CD14-positive monocyte (primary cell): ENCODE data around the gene SEC14L1. TPM values are rescaled to one million over a fixed set of nuclear protein-coding genes. Genes with fewer than 3 reads are reported as not detected.

Experiments
- DNase-seq, 3 donors: peaks; one replicate each; pipeline ENCODE4 v3.0.0-alpha.2; 2011 to 2022
- H2AFZ ChIP-seq: 2 replicates; pipeline ENCODE4 v1.6.0; 2012; ENCODE audit warnings: mild to moderate bottlenecking, low read depth, low read length, inconsistent platforms; ENCODE audit not compliant: insufficient read depth, poor library complexity, severe bottlenecking
- H3K27ac ChIP-seq, 2 donors: 1 replicate in 1 of 2; 2 replicates in 1 of 2; pipeline ENCODE4 v1.5.1; 2012 to 2013; ENCODE audit warnings: low read length in 2 of 2, control low read depth in 1 of 2, inconsistent platforms in 1 of 2, low read depth in 1 of 2, mild to moderate bottlenecking in 1 of 2
- H3K27me3 ChIP-seq, 2 donors: one replicate each; pipeline versions ENCODE4 v1.6.0 to v1.6.1; 2011 to 2013; ENCODE audit warnings: low read length in 2 of 2; ENCODE audit not compliant: control insufficient read depth in 2 of 2, insufficient read depth in 2 of 2
- H3K36me3 ChIP-seq, 2 donors: replicated peaks in 1 of 2; 1 replicate in 1 of 2; 2 replicates in 1 of 2; pipeline versions ENCODE4 v1.5.1 to v1.6.1; 2012 to 2013; ENCODE audit warnings: low read length in 2 of 2, control low read depth in 1 of 2, inconsistent platforms in 1 of 2, mild to moderate bottlenecking in 1 of 2; ENCODE audit not compliant: insufficient read depth in 2 of 2, control insufficient read depth in 1 of 2
- H3K4me1 ChIP-seq, 2 donors: 1 replicate in 1 of 2; 2 replicates in 1 of 2; pipeline versions ENCODE4 v1.5.1 to v1.6.1; 2012 to 2013; ENCODE audit warnings: low read length in 2 of 2, control low read depth in 1 of 2, inconsistent platforms in 1 of 2, mild to moderate bottlenecking in 1 of 2, moderate library complexity in 1 of 2; ENCODE audit not compliant: insufficient read depth in 2 of 2, control insufficient read depth in 1 of 2
- H3K4me2 ChIP-seq: replicated peaks from 2 replicates; pipeline ENCODE3; 2012; ENCODE audit warnings: low read length, moderate library complexity, mild to moderate bottlenecking; ENCODE audit not compliant: poor library complexity, severe bottlenecking; ENCODE audit errors: extremely low read depth
- H3K4me3 ChIP-seq, 3 experiments: fragments of 200-600 bp in 1 of 3; sonication (generic) in 1 of 3; replicated peaks in 1 of 3; 1 replicate in 2 of 3; 2 replicates in 1 of 3; pipeline ENCODE4 v1.5.1; 2011 to 2013; ENCODE audit warnings: low read length in 3 of 3, mild to moderate bottlenecking in 3 of 3, control low read depth in 2 of 3, low read depth in 2 of 3, inconsistent platforms in 1 of 3, moderate library complexity in 1 of 3
- H3K79me2 ChIP-seq: 2 replicates; pipeline ENCODE4 v1.6.0; 2012; ENCODE audit warnings: mild to moderate bottlenecking, control low read depth, inconsistent platforms, low read length, moderate library complexity; ENCODE audit not compliant: insufficient read depth
- H3K9ac ChIP-seq: 2 replicates; pipeline ENCODE4 v1.6.0; 2017; ENCODE audit warnings: low read length, mild to moderate bottlenecking; ENCODE audit not compliant: insufficient read depth, poor library complexity, severe bottlenecking
- H3K9me3 ChIP-seq, 2 donors: replicated peaks in 1 of 2; 1 replicate in 1 of 2; 2 replicates in 1 of 2; pipeline versions ENCODE4 v1.5.1 to v1.6.1; 2012 to 2013; ENCODE audit warnings: low read length in 2 of 2, control low read depth in 1 of 2; ENCODE audit not compliant: control insufficient read depth in 1 of 2, insufficient read depth in 1 of 2
- H4K20me1 ChIP-seq: 2 replicates; pipeline ENCODE4 v1.6.0; 2012; ENCODE audit warnings: mild to moderate bottlenecking, low read length, control low read depth, moderate library complexity; ENCODE audit not compliant: insufficient read depth
- H3K27ac Mint-ChIP-seq, 7 donors: one replicate each; pipeline ENCODE4 v1.8.0; 2020; ENCODE audit warnings: mild to moderate bottlenecking in 7 of 7, mixed read lengths in 7 of 7, moderate library complexity in 6 of 7, inconsistent platforms in 2 of 7
- H3K27me3 Mint-ChIP-seq, 3 donors: one replicate each; pipeline ENCODE4 v1.8.0; 2021 to 2022; ENCODE audit warnings: low read depth in 3 of 3, mild to moderate bottlenecking in 3 of 3, mixed read lengths in 3 of 3, moderate library complexity in 3 of 3, inconsistent platforms in 1 of 3
- H3K36me3 Mint-ChIP-seq, 2 donors: one replicate each; pipeline ENCODE4 v1.8.0; 2020; ENCODE audit warnings: mixed read lengths in 2 of 2, inconsistent platforms in 1 of 2, mild to moderate bottlenecking in 1 of 2
- H3K4me1 Mint-ChIP-seq: one replicate; pipeline ENCODE4 v1.8.0; 2020; ENCODE audit warnings: mild to moderate bottlenecking, mixed read lengths
- H3K4me3 Mint-ChIP-seq, 2 donors: one replicate each; pipeline ENCODE4 v1.8.0; 2020; ENCODE audit warnings: mild to moderate bottlenecking in 2 of 2, mixed read lengths in 2 of 2, moderate library complexity in 1 of 2
- H3K9me3 Mint-ChIP-seq, 7 donors: one replicate each; pipeline ENCODE4 v1.8.0; 2020 to 2022; ENCODE audit warnings: mixed read lengths in 7 of 7, mild to moderate bottlenecking in 6 of 7, moderate library complexity in 6 of 7, inconsistent platforms in 2 of 7
- CTCF ChIP-seq: fragments of 200-600 bp; IDR thresholded peaks from one replicate; pipeline ENCODE4 v1.8.0; 2022; ENCODE audit warnings: antibody characterized with exemption, mild to moderate bottlenecking
- WGBS: methylation state at CpG from one replicate; pipeline ENCODE4 v1.1.5; 2013; ENCODE audit warnings: missing lambda C conversion rate; ENCODE audit not compliant: insufficient coverage; 5-methylcytosine and 5-hydroxymethylcytosine counted together
- intact Hi-C, 2 donors: fragments of 100-400 bp; cut with micrococcal nuclease; formaldehyde crosslinking; loops; one replicate each; pipeline versions ENCODE4 v1.15.0 to v1.15.1; 2023
- polyA plus RNA-seq, 3 donors: library from polyadenylated mRNA; depleted of rRNA in 1 of 3; unstranded in 2 of 3; stranded (reverse) in 1 of 3; fragments of 300-500 nt in 2 of 3; fragments of >200 nt in 1 of 3; fragmentation: Illumina TruSeq in 2 of 3; gene quantifications; 1 replicate in 2 of 3; 2 replicates in 1 of 3; pipeline ENCODE4 v1.2.3, GENCODE V29; 2012 to 2021

Gene SEC14L1
- polyA plus RNA-seq, 3 donors = 34.1 to 76.4 (median 43.2) TPM

GRCh38 chr17:77142689-77143088, 1.9 kb downstream of the SEC14L1 start:
- Mint-ChIP-seq H3K4me1 (peaks cover 64% of the 10 kb centered on the region), H3K36me3 (peaks cover 50 to 65% of the 10 kb centered on the region in 2 donors), H3K4me3 (peak overlapping the region; percentile 89 to 94)

DNA sequence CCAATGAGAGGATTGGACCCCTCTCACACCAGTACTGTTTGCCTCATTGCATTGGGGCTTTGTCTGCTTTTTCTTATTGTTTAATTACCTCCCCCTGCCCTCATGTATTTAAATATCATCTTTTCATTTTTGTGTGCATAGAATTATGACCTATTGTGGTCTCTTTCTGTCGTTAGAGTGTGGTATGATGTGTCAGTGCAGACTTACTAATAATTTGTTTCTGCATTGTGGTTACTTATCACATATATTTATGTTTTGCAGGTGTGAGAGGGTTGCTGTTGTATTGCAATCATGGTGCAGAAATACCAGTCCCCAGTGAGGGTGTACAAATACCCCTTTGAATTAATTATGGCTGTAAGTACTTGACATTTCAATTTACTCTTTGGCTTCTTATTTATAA, 2.5 kb downstream of the SEC14L1 start:
- Mint-ChIP-seq H3K36me3 (peaks cover 51 to 65% of the 10 kb centered on the region in 2 donors), H3K27ac (no peak overlapping the region), H3K9me3 (peaks cover 3 to 14% (median 11%) of the 10 kb centered on the region in 7 donors), H3K4me1 (peaks cover 63% of the 10 kb centered on the region), H3K4me3 (peak overlapping the region in 1 of 2 donors; percentile 51), H3K27me3 (no peaks in the 10 kb centered on the region)
- peaks cover 50 to 67% of the 10 kb centered on the region in 2 donors for H3K4me1 ChIP-seq
- no peak overlapping the region for H2AFZ ChIP-seq
- no CpG with 5 or more reads among the region's 1 CpG for WGBS
- DNase-seq = no peak
- no peak overlapping the region for H3K27ac ChIP-seq
- peak overlapping the region; percentile 14 for H3K4me2 ChIP-seq
- TF ChIP-seq CTCF = no peak
- no peak overlapping the region for H3K4me3 ChIP-seq
- H4K20me1 ChIP-seq = peaks cover 60% of the 10 kb centered on the region
- no peaks in the 10 kb centered on the region for H3K27me3 ChIP-seq
- H3K79me2 ChIP-seq = peaks cover 71% of the 10 kb centered on the region
- peaks cover 0 to 10% of the 10 kb centered on the region in 2 donors for H3K9me3 ChIP-seq
- intact Hi-C loops = loop anchor here (5.0 kb wide), 2 partner anchors 46 to 89 kb away; no protein-coding TSS in a partner anchor
- H3K36me3 ChIP-seq = peaks cover 38 to 52% of the 10 kb centered on the region in 2 donors
- H3K9ac ChIP-seq = no peak overlapping the region

More at GRCh38 chr17:77142689-77143088, 1.9 kb downstream of the SEC14L1 start:
- H3K9me3 Mint-ChIP-seq = peaks cover 8 to 20% (median 17%) of the 10 kb centered on the region in 7 donors
- intact Hi-C loops = loop anchor here (5.0 kb wide), 2 partner anchors 45 to 90 kb away; no protein-coding TSS in a partner anchor
- H3K27ac ChIP-seq = no peak overlapping the region
- no peak overlapping the region for H3K9ac ChIP-seq
- H3K4me1 ChIP-seq = peaks cover 56 to 73% of the 10 kb centered on the region in 2 donors
- peak overlapping the region in 2 of 7 donors; percentile 25 to 87 for H3K27ac Mint-ChIP-seq
- peak overlapping the region; percentile 91 for H3K4me2 ChIP-seq
- H3K36me3 ChIP-seq = peaks cover 32 to 46% of the 10 kb centered on the region in 2 donors
- DNase-seq = no peak
- no peaks in the 10 kb centered on the region for H3K27me3 ChIP-seq
- no peak for TF ChIP-seq CTCF
- peaks cover 54% of the 10 kb centered on the region for H4K20me1 ChIP-seq
- 98% methylated on average over 6 of the region's 8 CpGs for WGBS
- peaks cover 65% of the 10 kb centered on the region for H3K79me2 ChIP-seq
- H2AFZ ChIP-seq = no peak overlapping the region
- H3K4me3 ChIP-seq = peak overlapping the region in 1 of 3 experiments; percentile 98
- H3K9me3 ChIP-seq = peaks cover 5 to 16% of the 10 kb centered on the region in 2 donors
- no peaks in the 10 kb centered on the region for H3K27me3 Mint-ChIP-seq
